ENCODE measurements around the gene ZSCAN20.

GRCh38 chr1:33468967-33469366, 3.5 kb upstream of the ZSCAN20 start:
- TF ChIP-seq CTCF (IDR thresholded peaks at IDR 0.05; ENCODE audit: low read depth, low read length, missing input control), result no peak
- no peak for TF ChIP-seq TAF1 (conservative IDR thresholded peaks at IDR 0.05)
- TF ChIP-seq, protein P1, sequence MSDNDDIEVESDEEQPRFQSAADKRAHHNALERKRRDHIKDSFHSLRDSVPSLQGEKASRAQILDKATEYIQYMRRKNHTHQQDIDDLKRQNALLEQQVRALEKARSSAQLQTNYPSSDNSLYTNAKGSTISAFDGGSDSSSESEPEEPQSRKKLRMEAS (IDR thresholded peaks at IDR 0.05), result no peak
- no peak for TF ChIP-seq YY1 (IDR thresholded peaks at IDR 0.05)
- no peak for TF ChIP-seq ZBTB33 (IDR thresholded peaks at IDR 0.05)
- no peak for TF ChIP-seq SP1 (IDR thresholded peaks at IDR 0.05)

All from liver (tissue), 3 donors.